AG09319 (cell line): ENCODE data around the gene MEF2C.

Experiments
- DNase-seq: peaks from one replicate; pipeline ENCODE4 v3.0.0-alpha.2; 2010; ENCODE audit warnings: low read depth; ENCODE audit errors: extremely low read depth
- CTCF ChIP-seq: IDR thresholded peaks from 2 replicates; pipeline ENCODE4 v1.5.1; 2011; ENCODE audit warnings: low read depth, mild to moderate bottlenecking, inconsistent platforms, low read length, moderate library complexity

MEF2C gene

GRCh38 chr5:88670461-88670860, 212.5 kb downstream of the MEF2C start:
- no peak for DNase-seq
- TF ChIP-seq CTCF = no peak

GRCh38 chr5:88669371-88670050, 213.5 kb downstream of the MEF2C start:
- no peak for TF ChIP-seq CTCF
- no peak for DNase-seq

GRCh38 chr5:88667496-88668201, 215.3 kb downstream of the MEF2C start:
- no peak for TF ChIP-seq CTCF
- no peak for DNase-seq
